ENCODE data around the gene CYP8B1.

- TF ChIP-seq CTCF (conservative IDR thresholded peaks at IDR 0.05; ENCODE audit: low read depth in 2 of 2) (no peak), POLR2AphosphoS5 (IDR thresholded peaks at IDR 0.05; ENCODE audit: low read depth) (no peak), REST (IDR thresholded peaks at IDR 0.05; ENCODE audit: unreplicated experiment) (no peak), ETS1 (IDR thresholded peaks at IDR 0.05) (no peak), CREB1 (CRISPR knock-in tag; IDR thresholded peaks at IDR 0.05; ENCODE audit: low read depth) (no peak), EZH2 (IDR thresholded peaks at IDR 0.05; ENCODE audit: low read depth, unreplicated experiment) (no peak), ZNF331 (CRISPR knock-in tag; IDR thresholded peaks at IDR 0.05; ENCODE audit: low read depth) (no peak), EZH2phosphoT487 (IDR thresholded peaks at IDR 0.05; ENCODE audit: unreplicated experiment) (no peak)
These were observed 10.7 kb upstream of the CYP8B1 start for GRCh38 chr3:42886294-42886822.

All from GM23338 (cell line).